Neural cell (in vitro differentiated cells): ENCODE data around the gene TUBA3D. TPM values are rescaled to one million over a fixed set of nuclear protein-coding genes. Genes with fewer than 3 reads are reported as not detected.
"Not testable (repeated sequence)": the region's sequence is repeated elsewhere in the genome, so short reads cannot be mapped to it uniquely, and the experiment has no call there.

Experiments
- H2AFZ ChIP-seq: fragments of 200-600, 300-800 bp; sonication (generic), shearing (Covaris generic); 2 replicates; pipeline ENCODE4 v1.6.0; 2014; ENCODE audit warnings: low read depth, mild to moderate bottlenecking, antibody characterized with exemption, low read length, moderate library complexity
- H3F3A ChIP-seq: fragments of 200-600 bp; shearing (Covaris generic); 2 replicates; pipeline ENCODE4 v1.6.1; 2016; ENCODE audit warnings: mild to moderate bottlenecking, moderate library complexity, mixed read lengths, antibody characterized with exemption, low read length; ENCODE audit not compliant: insufficient read depth, poor library complexity, severe bottlenecking
- H3K27ac ChIP-seq: fragments of 200-600, 300-800 bp; sonication (generic), shearing (Covaris generic); 2 replicates; pipeline ENCODE4 v1.5.1; 2014; ENCODE audit warnings: mild to moderate bottlenecking, low read length, moderate library complexity
- H3K27me3 ChIP-seq: fragments of 300-800, 200-600 bp; sonication (generic), shearing (Covaris generic); 2 replicates; pipeline ENCODE4 v1.6.0; 2014; ENCODE audit warnings: mild to moderate bottlenecking, low read depth, low read length, moderate library complexity; ENCODE audit not compliant: insufficient read depth
- H3K36me3 ChIP-seq: fragments of 300-800, 200-600 bp; sonication (generic), shearing (Covaris generic); 2 replicates; pipeline ENCODE4 v1.5.1; 2014; ENCODE audit warnings: mild to moderate bottlenecking, antibody characterized with exemption, low read length, moderate library complexity; ENCODE audit not compliant: insufficient read depth
- H3K4me2 ChIP-seq: fragments of 300-800, 200-600 bp; sonication (generic), shearing (Covaris generic); 2 replicates; pipeline ENCODE4 v1.6.0; 2014; ENCODE audit warnings: mild to moderate bottlenecking, low read length
- H3K4me3 ChIP-seq: fragments of 300-800, 200-600 bp; sonication (generic), shearing (Covaris generic); 2 replicates; pipeline ENCODE4 v1.5.1; 2014; ENCODE audit warnings: mild to moderate bottlenecking, low read length, moderate library complexity
- H3K79me2 ChIP-seq: fragments of 200-600 bp; shearing (Covaris generic); replicated peaks from 2 replicates; pipeline ENCODE4 v1.6.0; 2014; ENCODE audit warnings: mild to moderate bottlenecking, low read length, moderate library complexity; ENCODE audit not compliant: insufficient read depth
- H3K9ac ChIP-seq: fragments of 300-800, 200-600 bp; sonication (generic), shearing (Covaris generic); 2 replicates; pipeline ENCODE4 v1.6.1; 2016; ENCODE audit warnings: mild to moderate bottlenecking, low read length, mixed read lengths
- H3K9me2 ChIP-seq: fragments of 200-600 bp; shearing (Covaris generic); 2 replicates; pipeline ENCODE4 v1.6.1; 2016; ENCODE audit warnings: mild to moderate bottlenecking, low read length, mixed read lengths; ENCODE audit not compliant: insufficient read depth
- H3K9me3 ChIP-seq: fragments of 200-600, 300-800 bp; sonication (generic), shearing (Covaris generic); 2 replicates; pipeline ENCODE4 v1.6.1; 2016; ENCODE audit warnings: mild to moderate bottlenecking, mixed run types, low read length, moderate library complexity, mixed read lengths
- H4K20me1 ChIP-seq: fragments of 200-600 bp; shearing (Covaris generic); 2 replicates; pipeline ENCODE4 v1.6.1; 2016; ENCODE audit warnings: mild to moderate bottlenecking, mixed run types; ENCODE audit not compliant: insufficient read depth
- CTCF ChIP-seq: fragments of 450-650 bp; IDR thresholded peaks from 2 replicates; pipeline ENCODE4 v1.5.1; 2014; ENCODE audit warnings: antibody characterized with exemption, mild to moderate bottlenecking, moderate library complexity; ENCODE audit not compliant: poor library complexity, severe bottlenecking
- MXI1 ChIP-seq: fragments of 450-650 bp; conservative IDR thresholded peaks from 2 replicates; pipeline ENCODE4 v1.6.1; 2014; ENCODE audit warnings: antibody characterized with exemption, mild to moderate bottlenecking; ENCODE audit not compliant: poor library complexity, severe bottlenecking
- POLR2AphosphoS5 ChIP-seq: IDR thresholded peaks from 2 replicates; pipeline ENCODE4 v1.6.1; 2012
- polyA plus RNA-seq: library from polyadenylated mRNA; depleted of rRNA; stranded (reverse); fragments of >200 nt; gene quantifications from 2 replicates; pipeline ENCODE4 v1.2.3, GENCODE V29; 2014

Gene TUBA3D
- polyA plus RNA-seq, 1 donor from 2014 or later, result not detected

- Histone ChIP-seq H3K27me3 (peaks cover 7% of the 10 kb centered on the region), H3K9me2 (no peaks in the 10 kb centered on the region)
- TF ChIP-seq MXI1 (no peak), POLR2AphosphoS5 (no peak), CTCF (no peak)
Measured at GRCh38 chr2:131431336-131431735, 44.6 kb upstream of the TUBA3D start.

GRCh38 chr2:131440742-131441468 lies 35.0 kb upstream of the TUBA3D start:
- not testable (repeated sequence) for H4K20me1 ChIP-seq, H2AFZ ChIP-seq, H3K4me2 ChIP-seq, H3K9ac ChIP-seq, H3K36me3 ChIP-seq, H3K4me3 ChIP-seq, H3K27ac ChIP-seq, H3K79me2 ChIP-seq, H3K27me3 ChIP-seq, H3K9me2 ChIP-seq, H3K9me3 ChIP-seq, H3F3A ChIP-seq

More at GRCh38 chr2:131431336-131431735, 44.6 kb upstream of the TUBA3D start:
- Histone ChIP-seq H3K4me2 (no peak overlapping the region), H3F3A (no peaks in the 10 kb centered on the region), H3K36me3 (no peaks in the 10 kb centered on the region), H3K79me2 (no peaks in the 10 kb centered on the region), H3K9me3 (no peaks in the 10 kb centered on the region), H3K9ac (no peak overlapping the region), H4K20me1 (no peaks in the 10 kb centered on the region), H2AFZ (no peak overlapping the region), H3K4me3 (no peak overlapping the region), H3K27ac (no peak overlapping the region)

DNA sequence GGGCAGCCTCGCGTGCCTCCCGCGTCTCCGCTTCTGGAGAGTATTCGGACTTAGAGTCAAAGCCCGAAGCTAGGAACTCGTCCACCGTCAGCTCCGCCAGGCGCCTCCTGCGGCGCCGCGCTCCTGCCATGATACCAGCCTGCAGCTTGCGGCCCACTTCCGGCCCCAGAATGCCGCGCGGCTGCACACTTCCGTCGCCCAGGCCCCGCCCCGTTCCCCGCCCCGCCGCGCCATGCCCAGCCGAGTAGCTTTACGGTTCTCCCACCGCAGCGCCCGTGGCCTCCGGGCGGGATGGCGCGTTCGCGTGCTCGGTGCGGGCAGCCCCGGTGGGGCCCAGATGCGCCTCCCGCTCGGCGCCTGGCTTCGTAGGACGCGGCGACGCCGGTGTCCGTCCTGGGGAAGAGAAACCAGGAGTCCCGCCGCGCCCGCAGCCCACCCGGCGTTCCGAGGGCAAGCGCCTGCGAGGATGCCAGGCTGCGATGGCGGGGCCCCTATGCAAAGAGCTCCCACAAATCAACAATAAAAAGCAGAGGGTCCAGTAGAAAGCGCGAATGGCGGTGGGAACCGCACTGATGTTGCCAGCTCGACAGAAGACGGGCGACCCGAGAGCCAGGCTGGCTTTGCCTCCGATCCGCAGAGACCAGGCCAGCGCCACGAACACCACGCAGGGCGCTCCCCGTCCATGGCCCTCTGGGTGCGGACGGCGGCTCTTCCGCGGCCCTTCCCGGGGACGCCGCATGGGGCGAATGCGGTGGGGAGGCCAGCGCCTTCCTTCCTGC lies 31.0 kb upstream of the TUBA3D start:
- H3K27ac ChIP-seq, H3K9ac ChIP-seq, H3K4me2 ChIP-seq, H2AFZ ChIP-seq, H3K9me2 ChIP-seq, H3F3A ChIP-seq, H4K20me1 ChIP-seq, H3K4me3 ChIP-seq, H3K79me2 ChIP-seq, H3K36me3 ChIP-seq, H3K9me3 ChIP-seq, H3K27me3 ChIP-seq: not testable (repeated sequence)

DNA sequence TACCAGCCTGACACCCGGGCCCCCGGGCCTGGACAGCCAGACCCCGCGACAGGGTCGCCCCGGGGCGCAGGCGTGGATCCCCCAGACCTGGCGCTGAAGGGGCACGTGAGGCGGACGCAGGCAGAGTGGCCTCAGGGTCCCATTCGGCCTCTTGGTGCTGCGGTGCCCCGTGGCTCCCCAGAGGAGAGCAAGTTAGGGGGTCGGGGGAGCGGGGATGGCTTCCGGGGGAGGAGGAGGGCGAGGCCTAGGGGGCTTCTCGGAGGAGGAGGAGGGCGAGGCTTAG lies 30.5 kb upstream of the TUBA3D start:
- H3K79me2 ChIP-seq, H3K9ac ChIP-seq, H3K27me3 ChIP-seq, H3K27ac ChIP-seq, H3K9me2 ChIP-seq, H3F3A ChIP-seq, H2AFZ ChIP-seq, H4K20me1 ChIP-seq, H3K4me2 ChIP-seq, H3K9me3 ChIP-seq, H3K36me3 ChIP-seq, H3K4me3 ChIP-seq: not testable (repeated sequence)
